Umbilical cord (tissue), 2 donors: ENCODE data around the gene FAM216B. TPM values are rescaled to one million over a fixed set of nuclear protein-coding genes. Genes with fewer than 3 reads are reported as not detected.
A peak's percentile ranks its signal among the peaks of the same experiment; 100 is the strongest.

Experiments used
- DNase-seq: peaks from one replicate; pipeline ENCODE4 v3.0.0-alpha.2; 2015; ENCODE audit warnings: low spot score
- total RNA-seq: library from RNA; depleted of rRNA; stranded (reverse); fragments of >200 nt; gene quantifications from one replicate; pipeline ENCODE4 v1.2.3, GENCODE V29; 2014; ENCODE audit warnings: low replicate concordance; ENCODE audit not compliant: insufficient read depth

The FAM216B gene
- total RNA-seq, 1 donor from 2014 or later, result 1.2 TPM

DNA sequence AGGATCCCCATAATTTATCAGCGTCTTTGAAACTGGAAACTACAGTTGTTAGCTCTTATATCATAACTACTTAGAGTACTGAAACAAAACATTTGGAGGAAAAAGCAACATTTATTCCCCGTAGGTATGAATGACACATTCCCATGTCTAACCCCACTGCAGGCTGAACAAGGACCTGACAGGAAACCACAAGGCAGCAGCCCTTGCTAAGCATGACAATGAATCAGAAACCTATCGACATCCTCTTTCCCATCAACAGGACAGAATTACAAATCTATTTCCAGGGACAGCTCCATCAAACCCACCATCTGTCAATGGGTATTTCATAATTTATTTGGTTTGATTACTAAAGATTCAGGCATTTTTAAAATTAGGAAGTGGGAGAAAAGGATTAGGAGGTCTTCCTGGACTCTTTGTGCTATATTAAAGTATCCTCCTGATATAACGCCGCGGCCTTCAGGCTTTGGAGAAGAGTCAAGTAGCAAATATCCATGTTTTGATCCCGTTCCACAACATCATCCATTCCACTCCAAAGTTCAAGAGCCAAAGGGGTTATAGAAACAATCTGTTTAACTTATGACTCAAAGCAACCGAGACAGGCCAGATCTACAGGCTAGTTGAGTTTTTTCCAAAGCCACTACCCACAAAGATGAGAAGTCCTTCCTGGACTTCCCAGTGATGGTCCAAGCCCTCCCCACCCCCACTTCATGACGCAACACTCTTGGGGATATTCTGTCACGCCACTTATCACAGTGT lies 51.1 kb downstream of the FAM216B start:
- no peak for DNase-seq

DNA sequence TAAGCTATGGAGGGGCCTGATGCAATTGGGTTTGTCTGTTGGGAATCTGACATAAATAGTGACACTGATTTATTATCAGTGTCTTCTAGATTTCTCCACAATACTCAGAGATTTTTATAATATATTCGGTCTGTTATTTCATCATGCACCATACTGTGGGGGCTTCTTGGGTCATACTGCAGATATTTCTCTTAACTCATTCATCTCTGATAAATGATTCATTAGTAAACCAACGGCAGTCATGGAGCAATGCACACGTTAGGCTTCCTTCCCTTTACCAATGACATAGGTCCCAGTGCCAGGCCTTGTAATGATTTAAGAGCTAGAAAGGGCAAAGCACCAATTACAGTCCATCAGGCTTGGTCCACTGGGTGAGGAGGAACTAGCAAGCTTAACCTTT lies 53.6 kb downstream of the FAM216B start:
- no peak for DNase-seq

DNA sequence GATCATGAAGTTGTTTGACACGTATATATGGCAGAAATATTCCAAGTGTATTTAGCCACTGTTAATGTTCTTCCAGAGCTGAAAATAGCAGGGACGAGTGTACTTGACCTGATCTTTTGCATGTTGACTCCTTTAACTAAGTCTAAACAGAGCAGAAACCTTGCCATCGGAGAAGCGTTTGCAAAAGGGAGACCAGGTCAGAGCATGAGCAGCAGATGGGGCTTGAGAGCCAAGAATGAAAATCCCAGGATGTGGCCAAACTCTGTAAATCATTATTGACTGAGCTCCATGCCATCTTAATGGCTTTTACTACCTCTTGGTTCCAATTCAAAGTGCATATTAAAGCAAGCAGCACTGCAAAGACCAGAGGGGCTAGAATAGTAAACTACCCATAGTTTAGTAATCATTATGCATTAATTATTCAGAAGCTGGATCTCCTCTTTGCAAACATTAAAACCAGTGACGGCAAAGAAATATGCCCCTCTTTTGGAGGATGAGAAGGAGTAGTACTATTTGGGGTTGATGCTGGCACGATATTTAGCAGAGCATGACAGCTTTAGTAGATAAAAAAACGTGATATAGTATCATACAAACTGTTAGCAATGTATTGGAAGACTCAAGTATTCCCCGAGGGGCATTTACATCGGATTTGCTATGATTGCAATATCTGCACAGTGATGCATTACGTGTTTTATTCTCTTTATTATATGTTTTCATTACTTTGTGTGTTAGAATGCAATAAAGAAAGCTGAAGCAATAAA lies 55.7 kb downstream of the FAM216B start:
- DNase-seq, result peak; percentile 75

Other genes with a start within 250 kb of the FAM216B start
- 0.48 TPM for gene TNFSF11, start 207.4 kb upstream of the FAM216B start, total RNA-seq
- gene EPSTI1, start 210.7 kb downstream of the FAM216B start, total RNA-seq, result 58.0 TPM
- gene DNAJC15, start 242.0 kb downstream of the FAM216B start, total RNA-seq, result 22.9 TPM